Measurements from ENCODE around the gene IL22.
"Not testable (repeated sequence)": the region's sequence is repeated elsewhere in the genome, so short reads cannot be mapped to it uniquely, and the experiment has no call there.

The IL22 gene

GRCh38 chr12:68225576-68226476 is 27.6 kb downstream of the IL22 start, which contains the start of gene IL26:
Gene IL26, minus strand, starts transcription at chr12:68225810. Its CDS starts 54 bp downstream, at chr12:68225756.
- no peak for DNase-seq

GRCh38 chr12:68224613-68225285 is 28.7 kb downstream of the IL22 start:
- DNase-seq: no peak

GRCh38 chr12:68223067-68223747 is 30.2 kb downstream of the IL22 start:
- DNase-seq: peak; percentile 63

- DNase-seq: no peak
Observed at GRCh38 chr12:68222326-68222725, 31.1 kb downstream of the IL22 start.

- no peak for DNase-seq
Observed at GRCh38 chr12:68221497-68221896, 31.9 kb downstream of the IL22 start.

GRCh38 chr12:68210875-68211274 is 42.5 kb downstream of the IL22 start:
- no peak for DNase-seq

- DNase-seq: not testable (repeated sequence)
Observed at GRCh38 chr12:68209048-68209728, 44.2 kb downstream of the IL22 start.

- no peak for DNase-seq
Observed at GRCh38 chr12:68207276-68207675, 46.1 kb downstream of the IL22 start.

- no peak for DNase-seq
Observed at GRCh38 chr12:68206446-68206845, 47.0 kb downstream of the IL22 start.

GRCh38 chr12:68203460-68203875 is 49.9 kb downstream of the IL22 start:
- DNase-seq: no peak

- DNase-seq: no peak
Observed at GRCh38 chr12:68200854-68201253, 52.5 kb downstream of the IL22 start.

GRCh38 chr12:68199127-68199526 is 54.3 kb downstream of the IL22 start:
- DNase-seq: no peak

GRCh38 chr12:68198507-68199086 is 54.8 kb downstream of the IL22 start:
- DNase-seq: no peak
